ENCODE measurements around the gene TTC17. TPM values are rescaled to one million over a fixed set of nuclear protein-coding genes. Genes with fewer than 3 reads are reported as not detected.
"Not testable (repeated sequence)": the region's sequence is repeated elsewhere in the genome, so short reads cannot be mapped to it uniquely, and the experiment has no call there.

Gene TTC17
- total RNA-seq, 2 experiments from 2014 or later = 34.4 to 37.7 TPM

DNA sequence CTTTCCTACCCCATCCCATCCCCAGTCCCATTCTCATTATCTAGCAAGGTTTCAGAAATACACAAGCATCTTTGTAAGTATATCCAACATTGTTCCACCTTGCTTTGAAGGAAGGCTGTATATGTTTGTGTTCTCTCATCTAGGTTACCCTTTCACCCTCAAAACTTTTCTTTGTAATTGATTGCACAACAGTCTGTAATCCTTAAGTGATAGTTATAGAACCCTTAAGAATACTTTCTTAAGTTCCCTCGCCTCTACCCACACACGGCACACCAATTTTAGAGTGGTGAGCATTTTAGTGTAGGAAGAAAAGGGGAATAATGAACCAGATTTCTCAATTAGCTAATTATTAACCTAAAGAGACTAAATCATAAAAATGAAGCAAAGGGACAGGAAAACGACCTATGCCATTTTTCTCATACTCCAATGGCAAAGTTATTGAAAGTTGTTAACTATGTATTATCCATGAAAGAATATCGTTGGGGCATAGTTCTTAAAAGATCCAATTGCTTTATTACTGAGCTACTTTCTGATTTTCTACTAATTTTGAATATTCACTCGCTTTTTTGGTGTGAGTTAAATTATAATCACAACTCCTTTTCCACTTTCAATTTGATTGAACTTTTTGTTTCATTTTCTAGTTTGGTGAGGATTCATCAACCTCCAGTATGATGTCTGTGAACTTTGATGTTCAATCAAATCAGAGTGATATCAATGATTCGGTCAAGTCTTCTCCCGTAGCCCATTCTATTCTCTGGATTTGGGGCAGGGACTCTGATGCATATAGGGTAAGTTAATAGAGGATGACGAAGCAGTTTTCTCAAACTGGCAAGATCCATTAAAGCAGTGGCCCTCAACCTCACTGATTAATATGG lies 44.9 kb downstream of the TTC17 start:
- peaks cover 12% of the 10 kb centered on the region for H3K4me1 Mint-ChIP-seq
- H3K27ac Mint-ChIP-seq = peak overlapping the region; percentile 10
- H3K9me3 Mint-ChIP-seq = no peaks in the 10 kb centered on the region
- H3K27me3 Mint-ChIP-seq = no peaks in the 10 kb centered on the region
- H3K4me3 Mint-ChIP-seq = no peak overlapping the region
- no peak for DNase-seq
- peaks cover 49% of the 10 kb centered on the region for H3K36me3 Mint-ChIP-seq

- Mint-ChIP-seq H3K4me1 (peaks cover 10% of the 10 kb centered on the region), H3K9me3 (no peaks in the 10 kb centered on the region), H3K27ac (no peak overlapping the region), H3K27me3 (no peaks in the 10 kb centered on the region), H3K36me3 (peaks cover 45% of the 10 kb centered on the region), H3K4me3 (no peak overlapping the region)
- DNase-seq = no peak
Observed at GRCh38 chr11:43404406-43404805, 45.7 kb downstream of the TTC17 start.

DNA sequence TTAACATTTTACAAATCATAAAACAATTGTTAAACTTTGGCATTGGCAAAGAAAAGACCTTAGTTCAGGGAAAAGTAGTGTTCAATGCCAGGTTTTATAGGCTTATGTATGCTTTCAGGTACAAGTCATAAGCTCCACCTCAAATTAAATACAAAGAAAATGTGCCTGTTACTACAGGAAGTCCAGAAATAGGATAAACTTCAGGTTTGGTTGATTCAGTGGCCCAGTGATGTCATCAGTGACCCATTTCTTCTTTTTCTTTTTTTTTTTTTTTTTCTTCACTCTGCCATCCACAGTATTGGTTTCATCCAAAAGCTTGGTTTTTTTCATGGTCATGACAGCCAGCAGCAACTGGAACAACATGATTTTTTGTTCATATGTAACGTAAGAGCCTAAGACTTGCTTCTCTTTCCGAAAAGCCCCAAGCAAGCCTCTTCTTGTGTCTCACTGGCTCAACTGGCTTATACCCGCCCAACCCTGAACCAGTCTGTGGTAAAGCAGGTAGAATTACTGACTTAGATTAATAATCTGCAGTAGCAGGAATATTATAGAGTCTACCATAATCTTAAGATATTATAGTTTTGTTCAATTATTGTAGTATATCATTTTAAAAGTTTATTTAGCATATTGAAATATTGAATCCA lies 46.2 kb downstream of the TTC17 start:
- H3K27me3 Mint-ChIP-seq = no peaks in the 10 kb centered on the region
- no peak overlapping the region for H3K4me3 Mint-ChIP-seq
- peaks cover 42% of the 10 kb centered on the region for H3K36me3 Mint-ChIP-seq
- H3K27ac Mint-ChIP-seq = peak overlapping the region; percentile 52
- no peak for DNase-seq
- H3K4me1 Mint-ChIP-seq = peaks cover 6% of the 10 kb centered on the region
- H3K9me3 Mint-ChIP-seq = no peaks in the 10 kb centered on the region

- H3K9me3 Mint-ChIP-seq = no peaks in the 10 kb centered on the region
- no peak for DNase-seq
- no peaks in the 10 kb centered on the region for H3K27me3 Mint-ChIP-seq
- peaks cover 33% of the 10 kb centered on the region for H3K36me3 Mint-ChIP-seq
- H3K4me1 Mint-ChIP-seq = peaks cover 8% of the 10 kb centered on the region
- no peak overlapping the region for H3K4me3 Mint-ChIP-seq
- no peak overlapping the region for H3K27ac Mint-ChIP-seq
Observed at GRCh38 chr11:43408277-43408676, 49.6 kb downstream of the TTC17 start.

DNA sequence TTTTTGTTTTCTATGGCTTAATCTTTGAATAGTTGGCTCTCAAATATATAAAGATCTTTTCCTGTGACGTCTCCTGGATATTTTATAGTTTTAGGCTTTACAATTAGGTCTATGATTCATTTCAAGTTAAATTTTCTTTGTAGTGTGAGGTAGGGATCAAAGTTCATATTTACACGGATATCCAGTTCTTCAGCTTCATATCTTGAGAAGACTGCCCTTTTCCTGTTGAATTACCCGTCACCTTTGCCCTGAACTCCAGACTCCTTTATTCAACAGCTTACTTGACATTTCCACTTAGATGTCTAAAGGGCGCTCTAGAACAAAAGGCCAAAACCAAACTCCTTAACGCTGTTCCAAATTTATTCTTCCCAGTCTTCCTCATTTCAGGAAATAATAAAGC lies 51.7 kb downstream of the TTC17 start:
- Mint-ChIP-seq H3K4me1 (peaks cover 7% of the 10 kb centered on the region), H3K4me3 (no peak overlapping the region), H3K36me3 (peaks cover 23% of the 10 kb centered on the region), H3K27me3 (no peaks in the 10 kb centered on the region), H3K9me3 (no peaks in the 10 kb centered on the region), H3K27ac (no peak overlapping the region)
- DNase-seq = no peak

DNA sequence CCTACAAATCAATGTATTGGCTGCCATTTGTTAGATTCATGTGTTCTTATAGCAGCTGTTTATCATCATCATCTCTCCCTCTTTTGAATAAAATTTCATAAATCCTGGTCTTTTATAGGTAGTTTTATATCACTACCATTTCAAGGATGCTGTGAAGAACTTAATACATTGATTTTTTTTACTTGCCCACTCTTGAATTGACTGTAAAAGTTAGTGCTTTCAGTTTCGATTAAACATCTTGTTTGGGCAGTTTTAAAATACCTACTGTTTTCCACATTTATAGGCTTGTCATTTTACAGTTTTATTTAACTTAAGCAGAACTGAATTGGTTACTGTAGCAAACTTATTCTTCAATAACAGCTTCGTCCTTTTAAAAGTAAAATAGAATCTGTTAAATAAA lies 59.5 kb downstream of the TTC17 start:
- no peak overlapping the region for H3K4me3 Mint-ChIP-seq
- no peak for DNase-seq
- no peaks in the 10 kb centered on the region for H3K9me3 Mint-ChIP-seq
- H3K27me3 Mint-ChIP-seq = no peaks in the 10 kb centered on the region
- H3K27ac Mint-ChIP-seq = no peak overlapping the region
- peaks cover 6% of the 10 kb centered on the region for H3K4me1 Mint-ChIP-seq
- H3K36me3 Mint-ChIP-seq = peaks cover 5% of the 10 kb centered on the region

- peaks cover 1% of the 10 kb centered on the region for H3K4me1 Mint-ChIP-seq
- no peak overlapping the region for H3K27ac Mint-ChIP-seq
- no peaks in the 10 kb centered on the region for H3K9me3 Mint-ChIP-seq
- H3K4me3 Mint-ChIP-seq = no peak overlapping the region
- peak; percentile 4 for DNase-seq
- H3K27me3 Mint-ChIP-seq = no peaks in the 10 kb centered on the region
- peaks cover 5% of the 10 kb centered on the region for H3K36me3 Mint-ChIP-seq
Observed at GRCh38 chr11:43419460-43419859, 60.7 kb downstream of the TTC17 start.

DNA sequence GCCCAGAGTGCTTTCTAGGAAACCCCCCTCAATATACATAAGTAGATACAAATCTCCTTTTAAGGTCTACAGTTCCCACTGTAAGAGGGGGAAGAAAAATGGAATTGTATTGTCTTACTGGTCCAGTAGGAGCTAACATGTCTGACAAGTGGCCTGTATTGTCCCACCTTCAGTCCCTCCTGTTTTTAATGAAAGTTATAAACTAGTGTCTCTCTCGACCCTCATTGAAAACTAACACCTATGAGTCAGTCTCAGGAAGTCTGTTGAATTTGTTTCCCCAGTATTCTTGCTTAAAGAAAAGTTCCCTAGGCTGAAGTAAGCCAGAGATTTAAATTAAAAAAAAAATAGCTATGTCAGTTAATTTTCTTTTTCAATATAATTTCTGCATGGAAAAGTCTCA lies 69.3 kb downstream of the TTC17 start:
- no peak overlapping the region for H3K27ac Mint-ChIP-seq
- no peak for DNase-seq
- peaks cover 3% of the 10 kb centered on the region for H3K4me1 Mint-ChIP-seq
- no peak overlapping the region for H3K4me3 Mint-ChIP-seq
- no peaks in the 10 kb centered on the region for H3K27me3 Mint-ChIP-seq
- peaks cover 21% of the 10 kb centered on the region for H3K36me3 Mint-ChIP-seq
- no peaks in the 10 kb centered on the region for H3K9me3 Mint-ChIP-seq

- not testable (repeated sequence) for H3K4me3 Mint-ChIP-seq, H3K27ac Mint-ChIP-seq, DNase-seq, H3K27me3 Mint-ChIP-seq, H3K4me1 Mint-ChIP-seq, H3K9me3 Mint-ChIP-seq
- H3K36me3 Mint-ChIP-seq = peaks cover 29% of the 10 kb centered on the region
Observed at GRCh38 chr11:43430916-43431315, 72.2 kb downstream of the TTC17 start.

GRCh38 chr11:43434893-43435292 lies 76.2 kb downstream of the TTC17 start:
- H3K36me3 Mint-ChIP-seq = peaks cover 34% of the 10 kb centered on the region
- no peak for DNase-seq
- no peak overlapping the region for H3K27ac Mint-ChIP-seq
- no peaks in the 10 kb centered on the region for H3K9me3 Mint-ChIP-seq
- H3K27me3 Mint-ChIP-seq = no peaks in the 10 kb centered on the region
- no peaks in the 10 kb centered on the region for H3K4me1 Mint-ChIP-seq
- H3K4me3 Mint-ChIP-seq = no peak overlapping the region

DNA sequence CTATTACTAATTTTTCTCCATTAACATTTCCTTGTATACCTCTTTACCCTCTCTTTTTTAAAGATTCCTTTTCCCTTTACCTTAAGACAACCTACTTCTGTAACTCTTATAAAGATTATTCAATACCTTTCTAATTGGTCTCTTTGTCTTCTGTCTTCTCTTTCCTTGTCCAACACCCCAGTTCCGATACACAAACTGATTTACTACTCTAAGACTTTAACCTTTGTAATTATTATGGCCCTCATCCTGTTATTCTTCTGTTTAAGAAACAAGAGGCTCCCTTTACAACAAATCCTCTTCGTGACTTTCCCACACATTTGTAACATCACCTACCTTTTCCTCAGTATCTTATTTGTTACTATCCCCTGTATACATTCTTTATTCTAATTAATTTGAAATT lies 81.8 kb downstream of the TTC17 start:
- Mint-ChIP-seq H3K27me3 (no peaks in the 10 kb centered on the region), H3K27ac (no peak overlapping the region), H3K4me3 (no peak overlapping the region), H3K36me3 (peaks cover 46% of the 10 kb centered on the region), H3K9me3 (no peaks in the 10 kb centered on the region), H3K4me1 (no peaks in the 10 kb centered on the region)
- DNase-seq = no peak

GRCh38 chr11:43443811-43444210 lies 85.1 kb downstream of the TTC17 start:
- H3K36me3 Mint-ChIP-seq = peaks cover 63% of the 10 kb centered on the region
- no peaks in the 10 kb centered on the region for H3K9me3 Mint-ChIP-seq
- H3K27ac Mint-ChIP-seq = no peak overlapping the region
- no peaks in the 10 kb centered on the region for H3K27me3 Mint-ChIP-seq
- H3K4me3 Mint-ChIP-seq = no peak overlapping the region
- H3K4me1 Mint-ChIP-seq = peaks cover 9% of the 10 kb centered on the region
- DNase-seq = no peak

DNA sequence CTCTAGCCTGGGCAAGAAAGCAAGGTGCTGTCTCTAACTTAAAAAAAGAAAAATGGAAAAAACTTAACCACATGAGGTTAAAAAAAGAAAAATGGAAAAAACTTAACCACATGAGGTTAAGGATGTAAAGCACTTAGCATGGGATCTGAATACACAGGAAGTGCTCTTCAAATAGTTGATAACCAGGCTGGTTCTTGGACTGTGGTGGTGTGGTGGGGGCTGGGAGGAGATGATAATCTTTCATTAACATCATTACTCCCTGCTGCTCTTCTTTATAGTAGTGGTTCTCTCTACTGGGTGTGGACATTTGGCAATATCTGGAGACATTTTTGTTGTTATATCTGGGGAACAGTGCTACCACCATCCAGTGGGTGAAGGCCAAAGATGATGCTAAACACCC lies 88.4 kb downstream of the TTC17 start:
- Mint-ChIP-seq H3K9me3 (no peaks in the 10 kb centered on the region), H3K27me3 (no peaks in the 10 kb centered on the region), H3K27ac (peak overlapping the region; percentile 64), H3K36me3 (peaks cover 65% of the 10 kb centered on the region), H3K4me3 (no peak overlapping the region), H3K4me1 (peaks cover 9% of the 10 kb centered on the region)
- DNase-seq = peak; percentile 22

GRCh38 chr11:43458486-43458885 lies 99.8 kb downstream of the TTC17 start:
- H3K4me3 Mint-ChIP-seq = no peak overlapping the region
- no peaks in the 10 kb centered on the region for H3K27me3 Mint-ChIP-seq
- peaks cover 12% of the 10 kb centered on the region for H3K9me3 Mint-ChIP-seq
- H3K4me1 Mint-ChIP-seq = no peaks in the 10 kb centered on the region
- DNase-seq = no peak
- peaks cover 74% of the 10 kb centered on the region for H3K36me3 Mint-ChIP-seq
- H3K27ac Mint-ChIP-seq = no peak overlapping the region

GRCh38 chr11:43459246-43459645 lies 100.5 kb downstream of the TTC17 start:
- Mint-ChIP-seq H3K4me1 (no peaks in the 10 kb centered on the region), H3K9me3 (peaks cover 17% of the 10 kb centered on the region), H3K36me3 (peaks cover 75% of the 10 kb centered on the region)

GRCh38 chr11:43462359-43462758 lies 103.6 kb downstream of the TTC17 start:
- Mint-ChIP-seq H3K9me3 (peaks cover 36% of the 10 kb centered on the region), H3K4me1 (no peaks in the 10 kb centered on the region), H3K36me3 (peaks cover 88% of the 10 kb centered on the region), H3K27me3 (no peaks in the 10 kb centered on the region), H3K27ac (no peak overlapping the region), H3K4me3 (no peak overlapping the region)
- no peak for DNase-seq

More at GRCh38 chr11:43459246-43459645, 100.5 kb downstream of the TTC17 start:
- Mint-ChIP-seq H3K27ac (no peak overlapping the region), H3K27me3 (no peaks in the 10 kb centered on the region), H3K4me3 (no peak overlapping the region)
- no peak for DNase-seq

Data from activated naive CD8-positive, alpha-beta T cell treated with anti-CD3 and anti-CD28 coated beads for 36 hours (primary cell).